IPS DF 6.9 (cell line): ENCODE results near the gene KDM5B.

Experiments used
- DNase-seq: peaks from one replicate; pipeline ENCODE4 v3.0.0-alpha.2; 2013; ENCODE audit warnings: low read depth, low spot score
- H3K27ac ChIP-seq: one replicate; pipeline ENCODE4 v1.5.1; 2013; ENCODE audit warnings: low read length, control low read depth
- H3K27me3 ChIP-seq: 2 replicates; pipeline ENCODE4 v1.6.1; 2013; ENCODE audit warnings: mild to moderate bottlenecking, low read length; ENCODE audit not compliant: control insufficient read depth, insufficient read depth
- H3K36me3 ChIP-seq: 2 replicates; pipeline ENCODE4 v1.6.1; 2013; ENCODE audit warnings: low read length; ENCODE audit not compliant: control insufficient read depth, insufficient read depth
- H3K4me1 ChIP-seq: 2 replicates; pipeline ENCODE4 v1.6.1; 2013; ENCODE audit warnings: low read length; ENCODE audit not compliant: control insufficient read depth, insufficient read depth
- H3K4me3 ChIP-seq: 2 replicates; pipeline ENCODE4 v1.5.1; 2013; ENCODE audit warnings: mild to moderate bottlenecking, low read length
- H3K9me3 ChIP-seq: 2 replicates; pipeline ENCODE4 v1.6.1; 2013; ENCODE audit warnings: low read length, inconsistent platforms; ENCODE audit not compliant: control insufficient read depth, insufficient read depth
- WGBS: extraction: QIAGEN DNeasy Blood & Tissue Kit; methylation state at CpG from one replicate; pipeline ENCODE4 v1.1.7; 2013; ENCODE audit warnings: mixed read lengths, missing lambda C conversion rate; ENCODE audit not compliant: insufficient read length, insufficient coverage; 5-methylcytosine and 5-hydroxymethylcytosine counted together

Gene KDM5B

DNA sequence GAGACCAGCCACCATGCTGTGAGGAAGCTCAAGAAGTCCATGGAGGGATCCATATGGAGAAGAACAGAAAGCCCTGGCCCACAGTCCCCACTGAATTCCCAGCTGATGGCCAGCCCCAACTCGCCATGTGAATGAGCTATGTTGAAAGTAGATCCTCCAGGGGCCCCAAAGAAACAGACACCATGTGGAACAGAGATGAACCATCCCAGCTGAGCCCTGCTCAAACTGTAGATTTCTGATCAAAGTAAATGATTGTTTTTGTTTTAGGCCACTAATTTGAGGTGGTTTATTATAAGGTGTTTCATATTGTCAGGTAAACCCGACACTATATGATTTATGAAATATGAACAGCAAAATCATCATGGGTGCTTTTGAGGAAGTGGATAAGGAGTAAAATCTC lies 130.8 kb downstream of the KDM5B start:
- H3K27me3 ChIP-seq, result no peaks in the 10 kb centered on the region
- H3K4me1 ChIP-seq, result 0 out of 2 replicates have a peak, but pooled peaks cover 4% of the 10 kb centered on the region
- DNase-seq, result no peak
- no CpG with 5 or more reads among the region's 2 CpGs for WGBS
- no peaks in the 10 kb centered on the region for H3K36me3 ChIP-seq
- no peak overlapping the region for H3K4me3 ChIP-seq
- H3K27ac ChIP-seq, result no peak overlapping the region
- H3K9me3 ChIP-seq, result no peaks in the 10 kb centered on the region
